Measurements from ENCODE around the gene FBXL3.

Gene FBXL3, protein sequence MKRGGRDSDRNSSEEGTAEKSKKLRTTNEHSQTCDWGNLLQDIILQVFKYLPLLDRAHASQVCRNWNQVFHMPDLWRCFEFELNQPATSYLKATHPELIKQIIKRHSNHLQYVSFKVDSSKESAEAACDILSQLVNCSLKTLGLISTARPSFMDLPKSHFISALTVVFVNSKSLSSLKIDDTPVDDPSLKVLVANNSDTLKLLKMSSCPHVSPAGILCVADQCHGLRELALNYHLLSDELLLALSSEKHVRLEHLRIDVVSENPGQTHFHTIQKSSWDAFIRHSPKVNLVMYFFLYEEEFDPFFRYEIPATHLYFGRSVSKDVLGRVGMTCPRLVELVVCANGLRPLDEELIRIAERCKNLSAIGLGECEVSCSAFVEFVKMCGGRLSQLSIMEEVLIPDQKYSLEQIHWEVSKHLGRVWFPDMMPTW

DNA sequence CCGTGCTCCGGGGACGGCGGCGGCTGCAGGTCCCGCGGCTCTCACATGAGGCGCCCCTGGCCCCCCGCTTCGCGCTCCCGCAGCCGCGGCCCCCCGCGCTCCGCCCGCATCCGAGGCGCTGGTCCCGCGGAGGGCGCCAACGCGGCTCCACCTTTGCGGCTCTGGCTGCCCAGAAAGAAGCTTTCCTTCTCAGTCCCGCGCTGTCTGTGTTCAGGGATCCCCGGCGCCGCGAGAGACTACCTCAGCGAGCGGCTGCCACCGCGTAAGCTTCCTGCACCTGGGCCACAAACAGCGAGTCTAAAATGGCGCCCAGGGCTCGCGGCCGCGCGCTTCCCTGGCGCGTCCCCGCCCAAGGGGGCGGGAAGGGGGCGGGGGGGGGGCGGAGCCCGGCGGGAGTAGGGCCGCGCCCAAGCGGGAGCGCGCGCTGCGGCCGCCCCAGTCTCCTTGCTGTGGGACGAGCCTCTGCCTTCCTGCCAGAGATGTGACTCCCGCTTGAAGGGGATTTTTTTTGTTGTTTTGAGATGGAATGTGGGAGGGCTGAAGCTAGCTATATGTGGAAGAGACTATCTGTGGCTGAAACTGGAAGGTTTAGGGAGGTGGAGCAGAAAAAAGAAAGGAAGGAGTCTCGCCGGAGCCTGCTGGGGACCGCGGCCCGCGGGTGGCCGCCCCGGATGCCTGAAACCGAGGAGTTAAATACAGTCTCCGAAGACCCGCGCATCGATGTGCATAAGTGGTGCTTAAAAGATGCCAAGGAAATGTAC is at the start of gene FBXL3:
FBXL3 (minus strand) TSS at position 299 of the 761 bp plus-strand sequence. CDS start 5,299 bp downstream, outside the sequence.
- DNase-seq: peak; percentile 68

DNA sequence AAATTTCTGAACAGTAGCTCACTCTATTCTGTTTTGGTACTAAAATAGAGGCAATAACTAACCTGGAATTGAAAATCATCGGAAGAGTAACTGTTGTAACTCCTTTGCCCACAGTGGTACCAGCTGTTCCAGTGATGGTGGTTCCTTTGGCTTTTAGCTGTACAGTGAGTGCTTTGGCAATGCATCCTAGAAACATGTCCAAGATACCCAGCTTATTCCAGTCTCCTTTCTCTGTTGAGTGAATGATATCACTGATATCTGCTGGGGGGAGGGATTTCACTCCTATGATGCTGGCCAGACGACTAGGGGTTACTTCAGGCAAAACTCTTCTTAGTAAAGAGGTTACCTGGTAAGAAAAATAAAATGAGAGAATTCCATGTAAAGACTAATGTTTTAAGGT is 40.6 kb upstream of the FBXL3 start:
- no peak for DNase-seq

DNA sequence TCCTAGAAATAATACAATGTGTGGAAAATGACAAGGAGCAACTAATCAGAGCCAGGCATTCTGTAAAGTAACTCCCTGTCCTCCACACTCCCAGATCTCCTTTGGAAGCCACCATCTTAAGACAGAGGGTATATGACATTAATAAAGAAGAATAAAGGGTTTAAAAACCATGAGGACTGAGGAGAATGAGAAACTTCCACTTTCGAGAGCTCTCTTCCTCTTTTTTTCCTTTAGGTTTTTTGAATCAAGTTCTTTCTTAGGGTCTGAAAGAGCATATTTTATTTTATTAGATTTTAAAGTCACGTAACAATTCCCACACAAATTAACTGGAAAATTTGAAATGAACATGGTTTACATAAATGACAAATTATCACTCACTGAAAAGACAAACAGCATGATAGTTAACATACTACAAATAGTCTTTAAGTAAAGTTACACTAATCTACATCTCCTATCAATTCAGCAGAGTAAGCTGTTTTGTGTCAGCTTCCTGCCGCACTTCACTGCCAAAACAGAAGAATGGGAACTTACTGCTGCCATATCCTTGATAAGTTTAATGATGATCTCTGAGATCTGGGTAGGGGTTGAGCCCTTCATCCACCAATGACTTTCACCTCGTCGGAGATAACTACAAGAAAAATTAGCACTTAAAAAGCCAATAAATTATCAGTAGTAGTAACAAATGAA is 38.6 kb upstream of the FBXL3 start:
- no peak for DNase-seq

DNA sequence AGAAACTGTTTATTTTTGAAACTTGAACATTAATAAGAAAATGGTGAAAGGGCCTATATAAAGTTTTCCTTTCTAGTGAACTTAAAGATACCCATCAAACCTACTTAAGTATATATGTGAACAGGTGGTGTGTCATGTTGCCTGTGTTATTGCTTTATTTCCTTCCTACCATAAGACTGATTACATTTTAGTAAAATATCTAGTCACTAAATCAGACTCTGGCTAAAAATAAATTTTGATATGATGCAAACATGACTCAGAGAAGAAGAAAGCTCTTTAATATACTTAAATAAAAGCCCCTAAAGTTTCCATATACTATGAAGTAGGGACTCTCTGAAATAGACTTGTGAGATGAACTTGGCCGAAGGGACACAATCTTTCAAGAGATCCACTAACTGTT is 35.1 kb upstream of the FBXL3 start:
- DNase-seq: no peak

DNA sequence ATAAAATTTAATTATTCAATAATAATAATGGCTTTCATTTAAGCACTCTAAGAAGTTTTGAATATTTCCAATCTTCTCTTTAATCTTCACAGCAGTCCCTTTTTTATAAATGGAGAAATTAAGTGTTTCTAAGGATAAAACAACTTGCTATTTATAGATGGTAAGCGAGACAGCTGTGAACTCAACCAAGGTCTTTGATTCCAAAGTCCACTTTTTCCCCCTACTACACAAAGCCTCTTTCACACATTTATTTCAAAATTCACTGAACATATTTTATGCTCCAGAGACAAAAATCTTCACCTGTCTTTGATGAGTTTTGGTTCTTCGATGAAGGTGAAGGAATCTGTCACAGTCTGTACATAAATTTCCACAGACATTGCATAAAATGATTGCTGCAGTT is 34.4 kb upstream of the FBXL3 start:
- no peak for DNase-seq

DNA sequence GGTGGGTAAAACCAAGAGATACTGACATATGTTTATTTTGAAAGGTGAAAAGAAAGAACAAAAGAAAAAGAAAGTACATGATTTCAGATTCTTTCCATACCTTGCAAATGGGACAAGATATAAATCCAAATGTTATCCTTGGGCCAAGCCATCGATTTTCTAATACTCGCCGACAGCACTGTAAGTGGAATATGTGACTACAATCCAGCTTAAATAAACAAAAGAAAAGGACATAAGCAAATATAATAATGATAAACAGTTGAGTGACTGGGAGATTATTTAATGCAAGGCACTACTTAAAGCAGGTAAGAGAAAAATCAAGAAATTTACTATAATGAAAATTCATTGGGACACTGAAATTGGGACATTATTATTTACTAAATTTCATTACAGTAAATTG is 29.9 kb upstream of the FBXL3 start:
- DNase-seq: no peak

DNA sequence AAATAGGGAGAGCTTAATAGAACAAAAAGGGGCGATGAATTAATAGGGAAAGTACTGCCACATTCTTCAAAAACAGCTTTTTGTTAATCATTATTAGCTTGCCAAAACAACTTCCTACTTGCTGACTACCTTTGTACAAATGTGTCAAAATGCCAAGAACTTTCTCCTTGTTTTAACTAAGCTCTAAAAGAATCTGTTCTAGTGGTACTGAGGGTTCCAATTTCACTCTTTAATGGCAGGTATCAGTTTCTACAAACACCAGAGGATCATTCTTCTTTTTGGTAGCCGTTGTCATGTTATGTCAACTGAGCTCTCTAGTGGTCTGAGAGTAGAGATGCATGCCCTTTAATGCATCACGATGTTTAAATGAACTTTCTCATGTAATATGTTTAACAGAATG is 29.4 kb upstream of the FBXL3 start:
- no peak for DNase-seq

DNA sequence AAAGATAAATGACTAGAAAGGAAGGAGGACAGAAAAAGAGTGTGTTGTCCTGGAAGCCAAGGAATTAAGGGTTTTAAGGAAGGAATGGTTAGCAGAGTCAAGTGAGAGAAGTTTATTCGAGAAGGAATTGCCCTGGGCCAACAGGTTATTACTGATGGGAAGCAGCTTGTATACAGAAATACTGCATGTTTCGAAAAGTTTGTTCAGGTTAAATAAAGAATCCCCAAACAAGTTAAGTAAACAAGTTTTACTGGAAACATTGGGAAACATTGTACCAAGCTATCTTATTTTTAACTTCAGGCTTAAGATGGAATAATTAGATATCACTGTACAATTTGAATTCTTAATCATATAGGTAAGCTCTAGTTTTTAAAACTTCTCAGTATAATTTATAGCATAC is 28.2 kb upstream of the FBXL3 start:
- DNase-seq: no peak

DNA sequence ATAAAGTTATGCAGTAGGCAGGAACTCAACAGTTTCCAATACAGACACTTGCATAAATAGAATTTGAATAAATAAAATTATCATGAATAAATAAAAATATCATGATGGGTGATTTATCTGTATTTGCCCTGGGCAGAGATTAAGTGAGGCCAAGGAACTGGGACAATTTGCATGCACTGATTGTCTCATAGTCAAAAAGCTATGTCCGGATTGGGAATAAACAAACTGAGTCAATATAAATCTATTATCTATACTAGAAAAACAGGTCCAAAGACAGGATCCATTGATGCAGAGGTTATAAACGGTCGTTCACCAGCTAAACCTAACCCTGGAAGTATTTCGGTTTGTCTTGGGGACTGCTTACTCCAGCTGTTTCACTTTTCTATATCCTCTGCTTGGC is 26.2 kb upstream of the FBXL3 start:
- no peak for DNase-seq

DNA sequence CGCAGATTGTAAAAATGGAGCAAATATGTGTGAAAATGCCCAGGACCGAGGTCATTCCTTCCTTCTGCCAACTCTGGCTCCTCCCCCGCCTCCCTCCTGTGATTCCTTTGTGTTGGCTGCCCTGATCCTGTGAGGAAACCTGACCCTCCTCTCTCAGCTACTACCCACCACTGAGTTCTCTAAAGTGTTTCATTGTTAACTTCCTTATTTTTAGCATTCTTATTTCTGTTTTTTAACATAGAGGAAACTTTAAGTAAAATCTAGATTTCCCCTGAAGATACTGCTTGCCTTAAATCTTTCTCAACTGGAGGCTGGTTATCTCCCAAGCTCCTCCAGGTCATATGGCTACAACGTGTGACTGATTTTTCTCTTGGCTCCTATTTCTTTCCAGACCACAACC is 21.7 kb upstream of the FBXL3 start:
- no peak for DNase-seq

DNA sequence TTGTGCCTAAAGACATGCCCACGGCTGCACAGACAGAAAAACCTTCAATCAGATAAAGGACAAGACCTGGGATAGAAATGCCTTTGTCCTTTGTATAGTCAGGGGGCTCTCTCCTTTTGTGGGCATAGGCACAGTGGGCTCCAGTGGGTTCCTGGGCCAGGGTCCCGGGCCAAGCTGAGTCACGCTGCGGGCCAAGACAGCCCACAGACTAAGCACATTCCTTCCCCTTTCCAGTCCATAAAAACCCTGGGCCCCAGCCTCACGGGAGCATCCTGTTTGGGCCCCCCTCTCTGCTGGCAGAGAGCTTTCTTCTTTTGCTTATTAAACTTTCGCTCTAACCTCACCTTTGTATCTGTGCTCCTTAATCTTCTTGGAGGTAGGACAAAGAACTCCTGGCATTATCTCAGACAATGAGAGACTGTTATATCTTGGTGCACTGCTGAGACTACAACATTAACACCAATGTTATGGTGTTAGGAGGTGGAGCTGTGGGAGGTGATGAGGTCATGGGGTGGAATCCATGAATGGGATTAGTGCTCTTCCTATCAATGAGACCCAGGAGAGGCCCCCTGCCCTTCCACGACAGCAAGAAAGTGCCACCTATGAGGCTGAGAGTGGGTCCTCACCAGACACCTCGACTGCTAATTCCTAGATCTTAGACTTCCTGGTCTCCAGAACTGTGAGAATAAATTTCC is 20.8 kb upstream of the FBXL3 start:
- DNase-seq: no peak

DNA sequence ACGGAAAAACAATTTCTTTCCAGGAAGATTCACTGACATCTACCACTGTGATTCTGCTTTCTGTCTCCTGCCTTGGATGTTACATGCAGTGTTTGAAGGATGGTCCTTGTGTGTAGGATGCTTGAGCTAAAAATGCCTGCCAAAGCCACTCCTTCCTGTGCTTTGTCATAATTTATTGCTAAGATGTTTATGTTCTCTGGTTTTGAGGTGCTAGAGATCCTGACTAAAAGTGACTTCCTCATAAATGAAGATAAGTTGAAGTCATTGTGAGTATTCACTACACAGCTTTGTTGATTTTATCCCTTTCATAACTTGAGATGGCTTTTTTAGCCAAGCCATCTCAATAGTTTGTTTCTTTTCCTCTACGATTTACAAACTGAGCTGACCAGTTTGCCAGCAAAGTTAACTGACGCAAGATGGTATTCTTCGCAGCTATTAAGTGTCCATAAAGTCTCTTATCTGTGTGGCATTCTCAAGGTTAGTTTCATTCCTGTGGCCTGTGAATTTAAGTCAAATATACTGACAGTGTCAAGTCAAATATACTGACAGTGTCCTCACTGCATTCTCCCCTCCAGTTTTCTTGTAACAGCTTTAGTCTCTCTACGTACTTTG is 15.7 kb upstream of the FBXL3 start:
- no peak for DNase-seq

DNA sequence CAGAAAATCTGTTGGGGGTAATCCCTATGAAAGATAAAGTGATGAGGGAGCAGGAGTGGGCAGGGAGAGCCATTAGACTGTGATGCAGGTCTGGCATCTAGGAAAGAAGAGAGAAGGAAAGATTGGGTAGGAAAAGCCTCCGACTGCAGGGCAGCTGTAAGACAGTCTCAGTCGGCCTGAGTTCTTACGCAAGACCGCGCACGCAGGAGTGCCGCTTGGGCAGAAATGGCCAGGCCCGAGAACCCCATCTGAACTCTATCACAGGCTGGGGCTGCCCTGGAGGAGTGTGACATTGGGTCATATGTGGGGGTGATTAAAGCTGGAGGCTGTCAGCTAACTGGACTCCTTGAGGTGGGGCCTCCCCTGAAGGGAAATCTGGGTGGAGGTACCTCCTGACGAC is 13.9 kb upstream of the FBXL3 start:
- DNase-seq: no peak

DNA sequence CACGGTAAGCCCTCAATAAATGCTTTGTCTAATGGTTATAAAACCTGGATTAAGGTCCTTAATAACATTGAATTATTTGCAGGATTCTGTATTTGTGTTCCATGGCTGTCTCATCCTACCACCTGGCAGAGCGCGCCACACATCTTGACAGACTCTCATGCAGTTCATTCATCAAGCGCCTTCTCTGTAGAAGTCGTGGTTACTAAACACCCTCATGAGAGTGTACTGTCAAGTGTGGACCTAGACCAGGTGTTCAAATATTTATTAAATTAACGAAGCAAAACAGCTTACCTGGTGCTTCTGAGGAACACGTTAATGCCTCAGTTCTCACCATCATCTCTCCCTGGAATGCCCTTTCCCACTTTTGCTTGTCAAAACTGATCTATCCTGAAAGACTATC is 13.1 kb upstream of the FBXL3 start:
- DNase-seq: no peak

DNA sequence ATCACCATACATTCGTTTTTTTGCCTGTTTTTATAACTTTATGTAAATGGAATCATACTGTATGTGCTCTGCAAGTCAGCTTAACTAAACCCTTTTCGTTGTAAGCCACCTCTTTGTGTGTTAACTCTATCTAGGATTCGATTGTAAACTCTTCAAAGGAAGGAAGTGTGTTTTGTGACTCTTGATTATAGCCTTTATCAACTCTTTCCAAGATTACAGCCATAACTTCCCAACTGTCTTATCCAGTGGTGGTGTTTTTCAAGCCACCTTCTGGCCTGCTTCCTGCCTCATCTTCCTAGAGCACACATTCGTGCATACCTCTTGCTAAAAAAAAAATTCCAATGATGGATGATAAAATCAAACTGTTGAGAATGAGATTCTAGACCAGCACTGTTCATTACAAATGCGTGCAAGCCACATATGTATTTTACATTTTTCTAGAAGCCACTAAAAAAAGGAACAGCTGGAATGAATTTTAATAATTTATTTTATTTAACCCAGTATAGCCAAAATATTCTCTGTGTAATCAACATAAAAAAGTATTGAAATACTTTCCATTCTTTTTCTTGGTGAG is 12.0 kb upstream of the FBXL3 start:
- no peak for DNase-seq

DNA sequence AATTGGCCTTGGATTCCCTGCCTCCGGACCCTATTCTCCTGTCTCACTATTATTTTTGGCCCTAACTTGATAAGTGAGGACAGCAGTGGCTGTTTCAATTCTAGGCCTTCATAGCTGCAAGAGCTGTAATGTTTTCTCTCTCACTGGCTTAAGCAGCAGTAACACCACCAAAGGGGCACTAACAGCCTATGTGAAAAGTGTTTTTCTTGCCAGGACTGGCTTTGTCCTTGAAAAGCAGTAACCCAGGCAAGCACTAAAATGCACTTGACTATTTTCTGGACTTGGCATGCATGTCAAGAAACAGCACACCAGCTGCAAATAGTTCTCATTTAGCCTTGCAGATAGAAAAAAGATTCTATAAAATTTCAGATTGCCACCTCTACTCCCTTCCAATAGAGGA is 9.3 kb upstream of the FBXL3 start:
- no peak for DNase-seq

DNA sequence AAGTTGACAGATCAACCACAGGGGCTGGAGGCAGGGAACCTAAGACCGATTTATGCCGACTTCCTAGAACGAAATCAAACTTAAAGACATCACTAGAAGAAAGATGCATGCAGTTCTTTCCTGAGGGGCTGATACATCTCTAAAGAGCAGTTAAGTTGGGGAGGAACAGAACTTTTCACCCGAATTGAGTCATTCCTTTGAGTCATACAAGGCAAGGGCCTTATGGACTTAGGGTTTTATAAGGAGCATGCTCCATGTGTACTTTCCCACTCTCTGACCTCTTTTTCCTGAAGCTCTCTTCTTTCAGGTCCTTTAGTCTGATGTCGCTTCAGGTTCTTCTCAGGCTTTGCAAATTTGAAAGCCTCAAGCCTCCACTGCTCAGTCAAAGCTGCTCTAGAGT is 7.9 kb upstream of the FBXL3 start:
- DNase-seq: no peak

DNA sequence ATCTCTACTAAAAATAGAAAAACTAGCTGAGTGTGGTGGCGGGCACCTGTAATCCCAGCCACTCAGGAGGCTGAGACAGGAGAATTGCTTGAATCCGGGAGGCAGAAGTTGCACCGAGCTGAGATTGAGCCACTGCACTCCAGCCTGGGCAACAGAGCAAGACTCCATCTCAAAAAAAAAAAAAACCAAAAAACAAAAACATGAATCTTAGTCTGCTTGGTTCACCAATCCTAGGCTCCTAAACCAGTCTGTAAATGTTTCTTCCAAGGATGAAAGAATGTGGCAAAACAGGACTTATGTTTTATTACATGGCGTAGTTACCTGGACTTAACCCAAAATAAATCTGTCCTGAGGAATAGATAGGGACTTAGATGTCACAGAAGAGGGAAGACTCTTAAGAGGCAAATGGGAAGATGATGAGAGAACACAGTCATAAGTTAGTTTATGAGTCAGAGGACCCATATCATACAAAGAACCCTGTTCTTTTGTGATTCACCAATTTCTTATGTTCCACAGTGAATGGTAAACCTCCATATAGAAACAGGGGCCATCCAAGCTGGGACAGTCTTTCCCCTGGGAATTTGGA is 6.9 kb upstream of the FBXL3 start:
- no peak for DNase-seq

DNA sequence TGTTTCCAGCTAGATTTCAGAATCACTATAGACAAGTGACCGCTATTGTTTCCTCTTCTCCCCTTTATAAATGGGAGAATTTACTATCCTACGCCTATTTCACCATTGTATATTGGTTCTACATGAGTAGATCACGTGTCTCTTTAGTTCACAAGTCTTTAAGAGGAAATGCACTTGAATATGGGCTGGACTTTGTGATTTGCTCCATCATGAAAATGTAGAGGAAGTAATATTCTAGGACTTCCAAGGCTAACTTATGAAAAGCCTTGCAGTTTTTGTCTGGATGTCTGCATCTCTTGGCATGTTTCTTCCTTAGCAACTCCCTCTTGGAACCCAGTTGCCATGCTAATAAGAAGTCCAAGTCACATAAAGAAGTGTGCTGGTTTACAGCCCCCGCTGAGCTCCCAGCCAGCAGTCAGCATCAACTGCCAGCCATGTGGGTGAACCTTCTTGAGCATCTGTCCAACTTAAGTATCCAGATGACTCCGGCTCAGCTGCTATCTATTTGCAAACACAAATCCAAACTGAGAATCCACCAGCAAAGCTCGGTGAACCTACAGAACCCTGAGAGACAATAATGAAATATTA is 4.8 kb upstream of the FBXL3 start:
- no peak for DNase-seq

DNA sequence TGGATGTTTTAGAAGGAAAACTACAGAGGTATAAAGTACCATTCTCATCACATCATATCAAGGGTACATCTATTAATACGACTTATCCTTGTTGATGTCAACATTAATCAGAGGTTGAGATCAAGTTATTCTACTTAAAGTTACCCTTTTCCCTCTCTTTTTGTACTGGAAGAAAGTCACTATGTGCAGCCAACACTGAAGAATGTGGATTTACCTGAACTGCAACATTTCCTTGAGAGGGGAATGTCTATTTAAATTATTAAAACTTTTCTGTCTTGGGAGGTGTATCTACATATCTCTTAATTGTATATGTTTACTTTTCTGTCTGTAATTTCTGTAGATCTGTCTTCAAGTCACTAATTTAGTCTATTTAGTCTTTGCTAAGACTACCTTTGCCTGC is 2.5 kb upstream of the FBXL3 start:
- DNase-seq: no peak

DNA sequence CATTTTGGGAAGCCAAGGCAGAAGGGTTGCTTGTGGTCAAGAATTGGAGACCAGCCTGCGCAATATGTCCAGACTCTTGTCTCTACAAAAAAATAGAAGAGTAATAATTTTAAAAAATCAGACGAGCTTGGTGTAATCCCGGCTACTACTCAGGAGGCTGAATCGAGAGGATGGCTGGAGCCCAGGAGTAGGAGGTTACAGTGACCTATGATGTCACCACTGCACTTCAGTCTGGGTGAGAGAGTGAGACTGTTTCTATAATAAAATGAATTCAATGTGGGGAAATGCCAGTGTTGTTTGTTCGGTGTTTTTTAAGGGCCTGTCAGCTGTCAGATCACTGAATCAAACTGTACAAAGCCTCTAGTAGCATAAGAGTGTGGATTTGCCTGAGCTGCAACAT is 1.2 kb upstream of the FBXL3 start:
- no peak for DNase-seq

Measured in NK-92 treated with Interleukin-12 subunit alpha and Interleukin-12 subunit beta, amount 100 ng/mL, for 24 hours (cell line).